K562 (cell line): Measurements from ENCODE around the gene PHKB. TPM values are rescaled to one million over a fixed set of nuclear protein-coding genes. Genes with fewer than 3 reads are reported as not detected.

Source experiments
- ATAC-seq: fragments of 200-7000 bp; cut with Tn5 transposase; 3 replicates; pipeline ENCODE4 v1.9.1; 2020; ENCODE audit warnings: moderate library complexity
- BruUV-seq: library from RNA; stranded (reverse); fragments of 400-500 nt; replicated peaks from 2 replicates; lab custom pipeline; 2021; lab: Mats Ljungman, UMichigan
- CTCF ChIA-PET: fragments of 300-600 bp; formaldehyde crosslinking; extraction: SDS; loops from one replicate; lab custom pipeline; 2021; ENCODE audit warnings: low intra/inter-chr PET ratio; lab: Yijun Ruan, JAX
- POLR2A ChIA-PET: fragments of 300-600, 350-650 bp; sonication (Branson Sonifier 250); formaldehyde crosslinking; extraction: SDS; loops from one replicate; lab custom pipeline; 2021; ENCODE audit warnings: antibody characterized with exemption, inconsistent platforms; lab: Yijun Ruan, JAX
- DNase-seq, 4 experiments: peaks; one replicate each; pipeline versions ENCODE4 v3.0.0 to v3.0.0-alpha.2; 2011 to 2018; ENCODE audit warnings: low spot score in 3 of 4, mixed read lengths in 3 of 4; ENCODE audit errors: extremely low read depth in 1 of 4
- FAIRE-seq: peaks from 2 replicates; lab custom pipeline; 2011; peaks lifted over from hg19 to GRCh38; lab: Jason Lieb, UNC
- H2AFZ ChIP-seq: 2 replicates; pipeline ENCODE4 v1.6.0; 2011; ENCODE audit warnings: low read depth, low read length, control low read depth, inconsistent platforms
- H3K27ac ChIP-seq: fragments of 200-600 bp; 3 replicates; pipeline ENCODE4 v1.8.0; 2011; ENCODE audit warnings: low read depth, mild to moderate bottlenecking, control low read depth, inconsistent platforms, low read length, moderate library complexity, mixed read lengths; ENCODE audit errors: extremely low read depth
- H3K27me3 ChIP-seq, 2 experiments: fragments of 300-600 bp in 1 of 2; 2 replicates in 1 of 2; 3 replicates in 1 of 2; pipeline versions ENCODE4 v1.6.0 to v1.8.0; 2011; ENCODE audit warnings: inconsistent platforms in 2 of 2, low read length in 2 of 2, mild to moderate bottlenecking in 1 of 2, mixed read lengths in 1 of 2, moderate library complexity in 1 of 2; ENCODE audit not compliant: control insufficient read depth in 2 of 2, insufficient read depth in 2 of 2
- H3K36me3 ChIP-seq: fragments of 300-600 bp; 3 replicates; pipeline ENCODE4 v1.8.0; 2011; ENCODE audit warnings: mild to moderate bottlenecking, low read length, inconsistent platforms; ENCODE audit not compliant: control insufficient read depth, insufficient read depth
- H3K4me1 ChIP-seq, 2 experiments: fragments of 200-600 bp in 1 of 2; replicated peaks in 1 of 2; 2 replicates in 1 of 2; 3 replicates in 1 of 2; pipeline versions ENCODE4 v1.5.1 to v1.8.0; 2011; ENCODE audit warnings: inconsistent platforms in 2 of 2, low read length in 2 of 2, mild to moderate bottlenecking in 1 of 2, mixed read lengths in 1 of 2, moderate library complexity in 1 of 2; ENCODE audit not compliant: control insufficient read depth in 2 of 2, insufficient read depth in 2 of 2
- H3K4me2 ChIP-seq: 2 replicates; pipeline ENCODE4 v1.6.1; 2011; ENCODE audit warnings: low read length, control low read depth, inconsistent platforms, mixed read lengths; ENCODE audit not compliant: insufficient read depth
- H3K4me3 ChIP-seq: fragments of 200-600 bp; sonication (generic), shearing (Covaris generic); 2 replicates; pipeline ENCODE4 v1.5.1; 2016; ENCODE audit warnings: control low read depth, inconsistent platforms
- H3K79me2 ChIP-seq: fragments of 200-600 bp; 3 replicates; pipeline ENCODE4 v1.8.0; 2011; ENCODE audit warnings: low read length, inconsistent platforms; ENCODE audit not compliant: control insufficient read depth, insufficient read depth
- H3K9ac ChIP-seq, 2 experiments: 2 replicates each; pipeline versions ENCODE4 v1.6.0 to v1.6.1; 2011; ENCODE audit warnings: low read depth in 2 of 2, low read length in 2 of 2, control low read depth in 1 of 2, inconsistent platforms in 1 of 2, mild to moderate bottlenecking in 1 of 2, mixed read lengths in 1 of 2; ENCODE audit not compliant: insufficient read depth in 1 of 2
- H3K9me1 ChIP-seq: one replicate; pipeline ENCODE4 v1.6.0; 2011; ENCODE audit warnings: inconsistent platforms, mild to moderate bottlenecking, low read length, moderate library complexity; ENCODE audit not compliant: control insufficient read depth, insufficient read depth
- H3K9me3 ChIP-seq: replicated peaks from 2 replicates; pipeline ENCODE4 v1.5.1; 2011; ENCODE audit warnings: low read depth, low read length, inconsistent platforms; ENCODE audit not compliant: control insufficient read depth, insufficient read depth
- H4K20me1 ChIP-seq: replicated peaks from 2 replicates; pipeline ENCODE4 v1.6.1; 2011; ENCODE audit warnings: low read length, inconsistent platforms, mixed read lengths; ENCODE audit not compliant: control insufficient read depth, insufficient read depth
- ELF2 ChIP-seq: fragments of 250-450 bp; sonication (Bioruptor Pico); IDR thresholded peaks from 2 replicates; pipeline ENCODE4 v1.5.0; 2021; ENCODE audit warnings: mild to moderate bottlenecking
- ETV1 ChIP-seq: fragments of 450-650 bp; conservative IDR thresholded peaks from 2 replicates; pipeline ENCODE4 v1.6.1; 2016; ENCODE audit warnings: missing genetic modification characterization, control low read depth, low read depth, missing compliant biosample characterization
- KAT2B ChIP-seq: IDR thresholded peaks from one replicate; pipeline ENCODE4 v1.6.1; 2012; ENCODE audit warnings: low read depth, mild to moderate bottlenecking, control low read depth, inconsistent platforms, low read length, moderate library complexity
- KDM2B ChIP-seq: fragments of 250-450 bp; sonication (Bioruptor Pico); IDR thresholded peaks from 2 replicates; pipeline ENCODE4 v1.8.0; 2021; ENCODE audit warnings: mild to moderate bottlenecking, moderate library complexity
- POU5F1 ChIP-seq: fragments of 150-350 bp; IDR thresholded peaks from 2 replicates; pipeline ENCODE4 v1.6.1; 2014; ENCODE audit warnings: borderline replicate concordance, low read length, low read depth, mild to moderate bottlenecking; ENCODE audit not compliant: partially characterized antibody
- ZNF124 ChIP-seq: sonication (generic); formaldehyde crosslinking; IDR thresholded peaks from 2 replicates; pipeline ENCODE4 v1.8.1; 2022; ENCODE audit warnings: missing genetic modification reagents
- ZNF174 ChIP-seq: fragments of 250-450 bp; sonication (Bioruptor Pico); IDR thresholded peaks from 2 replicates; pipeline ENCODE4 v1.4.0; 2020; ENCODE audit warnings: mild to moderate bottlenecking
- ZNF175 ChIP-seq: fragments of 200-800 bp; sonication (Bioruptor generic); IDR thresholded peaks from 2 replicates; pipeline ENCODE4 v1.6.1; 2016; ENCODE audit warnings: low read depth, mild to moderate bottlenecking, missing genetic modification characterization, missing compliant biosample characterization
- ZNF764 ChIP-seq: fragments of 250-450 bp; sonication (Bioruptor Pico); IDR thresholded peaks from 2 replicates; pipeline ENCODE4 v1.4.0; 2020; ENCODE audit warnings: low read depth, mild to moderate bottlenecking, moderate library complexity
- WGBS: fragments of 100-300 bp; shearing (Covaris generic); methylation state at CpG from one replicate; pipeline ENCODE4 v1.1.6; 2016; ENCODE audit warnings: low coverage, mixed read lengths; ENCODE audit not compliant: insufficient coverage; ENCODE audit errors: missing lambda C conversion rate; 5-methylcytosine and 5-hydroxymethylcytosine counted together
- in situ Hi-C: fragments of 300-500 bp; cut with MboI; formaldehyde crosslinking; loops from 4 replicates; pipeline ENCODE4 v1.15.0; 2018; ENCODE audit warnings: inconsistent platforms, mixed read lengths
- intact Hi-C: fragments of 100-400 bp; cut with micrococcal nuclease; formaldehyde crosslinking; loops from 2 replicates; pipeline ENCODE4 v1.14.2; 2022
- polyA plus RNA-seq, 8 experiments: library from polyadenylated mRNA; depleted of rRNA in 4 of 8; stranded (reverse) in 5 of 8; unstranded in 3 of 8; fragments of >200 nt; fragmentation: Nextera tagmentation in 2 of 8; fragmentation: Illumina TruSeq in 1 of 8; extraction: Ambion mirVana in 2 of 8; extraction: Trizol in 1 of 8; gene quantifications; 2 replicates each; pipeline versions ENCODE4 v1.2.1 to v1.2.3, GENCODE V29; 2011 to 2014; ENCODE audit warnings: inconsistent platforms in 1 of 8, missing spikeins in 1 of 8
- total RNA-seq, 7 experiments: library from RNA; depleted of rRNA in 6 of 7; stranded (reverse); fragments of >200 nt in 6 of 7; fragmentation: Illumina TruSeq in 2 of 7; extraction: Trizol in 2 of 7; gene quantifications; 2 replicates each; pipeline versions ENCODE4 v1.2.1 to v1.2.3, GENCODE V29; 2011 to 2021; ENCODE audit warnings: low replicate concordance in 1 of 7
- TF ChIP-seq, protein P1 (sequence below): fragments of 200-800 bp; sonication (Bioruptor generic); IDR thresholded peaks from 2 replicates; pipeline ENCODE4 v1.6.1; 2017; ENCODE audit warnings: missing genetic modification characterization, missing compliant biosample characterization
- TF ChIP-seq, protein P2 (sequence below): fragments of 200-400 bp; formaldehyde crosslinking; IDR thresholded peaks from 2 replicates; pipeline ENCODE4 v1.6.1; 2017; ENCODE audit warnings: mild to moderate bottlenecking, low read depth, low read length, moderate library complexity
- TF ChIP-seq, protein P3 (sequence below): fragments of 250-450 bp; sonication (Bioruptor Pico); IDR thresholded peaks from 2 replicates; pipeline ENCODE4 v1.4.0; 2020; ENCODE audit warnings: borderline replicate concordance

PHKB gene
- total and polyA plus RNA-seq, 9 of the 15 experiments (the other 6 are each of a cell fraction or from before 2014, with no cell fraction given): 24.7 to 92.3 (median 67.0) TPM

DNA sequence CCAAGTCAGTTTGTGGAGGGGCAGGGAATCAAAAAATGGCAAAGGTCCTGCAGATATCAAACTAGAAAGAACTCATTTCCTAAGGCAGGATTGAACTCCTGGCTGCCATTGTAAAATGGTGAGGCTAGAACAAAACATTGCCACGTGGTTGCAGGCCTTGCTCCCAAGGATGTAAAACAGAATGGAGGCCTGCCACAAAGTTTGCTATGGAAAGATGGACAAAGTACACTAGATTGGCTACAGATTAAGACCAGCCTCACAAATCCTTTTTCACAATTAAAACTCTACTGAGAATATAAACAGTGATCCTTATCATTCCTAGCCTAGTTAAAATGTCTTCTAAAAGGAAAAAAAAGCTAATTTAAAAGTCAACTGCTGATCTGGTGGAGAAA lies 30.9 kb downstream of the PHKB start:
- Histone ChIP-seq H2AFZ (no peak overlapping the region), H3K27me3 (no peaks in the 10 kb centered on the region), H3K4me1 (peaks cover 4 to 30% of the 10 kb centered on the region in 2 experiments), H3K36me3 (peaks cover 13% of the 10 kb centered on the region), H3K4me3 (no peak overlapping the region), H3K4me2 (no peak overlapping the region; the same call in 1 of the 2 replicates), H3K79me2 (peaks cover 96% of the 10 kb centered on the region), H3K9ac (no peak overlapping the region), H3K9me1 (no peaks in the 10 kb centered on the region), H4K20me1 (no peaks in the 10 kb centered on the region), H3K9me3 (peaks cover 16% of the 10 kb centered on the region), H3K27ac (peak overlapping the region; percentile 86; the same call in 1 of the 3 replicates)
- in situ Hi-C loops (no loop called here), intact Hi-C loops (loop anchor here (2.0 kb wide), 1 partner anchor 29 kb away; no protein-coding TSS in a partner anchor)
- ATAC-seq: no peak
- CTCF ChIA-PET: no interaction called here
- BruUV-seq: no TSS peak
- 37% methylated on average over 1 of the region's 1 CpG for WGBS
- POLR2A ChIA-PET: interaction anchor here (0.7 to 1.2 kb wide), 4 partner anchors 11 to 94 kb away, joined by 3 read pairs; partner anchors contain the start of genes ITFG1 and PHKB
- TF ChIP-seq, protein P1, sequence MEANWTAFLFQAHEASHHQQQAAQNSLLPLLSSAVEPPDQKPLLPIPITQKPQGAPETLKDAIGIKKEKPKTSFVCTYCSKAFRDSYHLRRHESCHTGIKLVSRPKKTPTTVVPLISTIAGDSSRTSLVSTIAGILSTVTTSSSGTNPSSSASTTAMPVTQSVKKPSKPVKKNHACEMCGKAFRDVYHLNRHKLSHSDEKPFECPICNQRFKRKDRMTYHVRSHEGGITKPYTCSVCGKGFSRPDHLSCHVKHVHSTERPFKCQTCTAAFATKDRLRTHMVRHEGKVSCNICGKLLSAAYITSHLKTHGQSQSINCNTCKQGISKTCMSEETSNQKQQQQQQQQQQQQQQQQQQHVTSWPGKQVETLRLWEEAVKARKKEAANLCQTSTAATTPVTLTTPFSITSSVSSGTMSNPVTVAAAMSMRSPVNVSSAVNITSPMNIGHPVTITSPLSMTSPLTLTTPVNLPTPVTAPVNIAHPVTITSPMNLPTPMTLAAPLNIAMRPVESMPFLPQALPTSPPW (CRISPR knock-in tag): no peak
- TF ChIP-seq ETV1 (tag) (no peak), ZNF124 (CRISPR knock-in tag) (no peak), ZNF174 (CRISPR knock-in tag) (no peak), ZNF764 (CRISPR knock-in tag) (no peak), POU5F1 (no peak), KAT2B (no peak), ZNF175 (CRISPR knock-in tag) (no peak), ELF2 (CRISPR knock-in tag) (no peak), KDM2B (CRISPR knock-in tag) (no peak)
- TF ChIP-seq, protein P2, sequence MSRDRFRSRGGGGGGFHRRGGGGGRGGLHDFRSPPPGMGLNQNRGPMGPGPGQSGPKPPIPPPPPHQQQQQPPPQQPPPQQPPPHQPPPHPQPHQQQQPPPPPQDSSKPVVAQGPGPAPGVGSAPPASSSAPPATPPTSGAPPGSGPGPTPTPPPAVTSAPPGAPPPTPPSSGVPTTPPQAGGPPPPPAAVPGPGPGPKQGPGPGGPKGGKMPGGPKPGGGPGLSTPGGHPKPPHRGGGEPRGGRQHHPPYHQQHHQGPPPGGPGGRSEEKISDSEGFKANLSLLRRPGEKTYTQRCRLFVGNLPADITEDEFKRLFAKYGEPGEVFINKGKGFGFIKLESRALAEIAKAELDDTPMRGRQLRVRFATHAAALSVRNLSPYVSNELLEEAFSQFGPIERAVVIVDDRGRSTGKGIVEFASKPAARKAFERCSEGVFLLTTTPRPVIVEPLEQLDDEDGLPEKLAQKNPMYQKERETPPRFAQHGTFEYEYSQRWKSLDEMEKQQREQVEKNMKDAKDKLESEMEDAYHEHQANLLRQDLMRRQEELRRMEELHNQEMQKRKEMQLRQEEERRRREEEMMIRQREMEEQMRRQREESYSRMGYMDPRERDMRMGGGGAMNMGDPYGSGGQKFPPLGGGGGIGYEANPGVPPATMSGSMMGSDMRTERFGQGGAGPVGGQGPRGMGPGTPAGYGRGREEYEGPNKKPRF: no peak
- TF ChIP-seq, protein P3, sequence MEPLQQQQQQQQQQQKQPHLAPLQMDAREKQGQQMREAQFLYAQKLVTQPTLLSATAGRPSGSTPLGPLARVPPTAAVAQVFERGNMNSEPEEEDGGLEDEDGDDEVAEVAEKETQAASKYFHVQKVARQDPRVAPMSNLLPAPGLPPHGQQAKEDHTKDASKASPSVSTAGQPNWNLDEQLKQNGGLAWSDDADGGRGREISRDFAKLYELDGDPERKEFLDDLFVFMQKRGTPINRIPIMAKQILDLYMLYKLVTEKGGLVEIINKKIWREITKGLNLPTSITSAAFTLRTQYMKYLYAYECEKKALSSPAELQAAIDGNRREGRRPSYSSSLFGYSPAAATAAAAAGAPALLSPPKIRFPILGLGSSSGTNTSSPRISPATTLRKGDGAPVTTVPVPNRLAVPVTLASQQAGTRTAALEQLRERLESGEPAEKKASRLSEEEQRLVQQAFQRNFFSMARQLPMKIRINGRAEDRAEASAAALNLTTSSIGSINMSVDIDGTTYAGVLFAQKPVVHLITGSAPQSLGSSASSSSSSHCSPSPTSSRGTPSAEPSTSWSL (CRISPR knock-in tag): no peak
- DNase-seq: no peak
- FAIRE-seq: peak; percentile 23
